Uterus (tissue), 4 donors: ENCODE measurements around the gene PTPRN2. TPM values are rescaled to one million over a fixed set of nuclear protein-coding genes. Genes with fewer than 3 reads are reported as not detected.
A peak's percentile ranks its signal among the peaks of the same experiment; 100 is the strongest.
"Not testable (repeated sequence)": the region's sequence is repeated elsewhere in the genome, so short reads cannot be mapped to it uniquely, and the experiment has no call there.

Source experiments
- DNase-seq, 2 donors: peaks; one replicate each; pipeline ENCODE4 v3.0.0-alpha.2; 2019 to 2020
- H3K27ac ChIP-seq, 2 donors: fragments of 200-600 bp; sonication (generic); 1 replicate in 1 of 2; 2 replicates in 1 of 2; pipeline ENCODE4 v1.5.1; 2016 to 2018
- H3K27me3 ChIP-seq, 2 donors: fragments of 200-600 bp; sonication (generic); one replicate each; pipeline ENCODE4 v1.5.1; 2018 to 2019; ENCODE audit warnings: control low read depth in 1 of 2
- H3K36me3 ChIP-seq, 2 donors: fragments of 200-600 bp; sonication (generic); one replicate each; pipeline ENCODE4 v1.5.1; 2019; ENCODE audit warnings: control low read depth in 1 of 2
- H3K4me1 ChIP-seq, 2 donors: fragments of 200-600 bp; sonication (generic); one replicate each; pipeline ENCODE4 v1.5.1; 2018 to 2019; ENCODE audit warnings: control low read depth in 1 of 2
- H3K4me3 ChIP-seq, 2 donors: fragments of 200-600 bp; sonication (generic); 1 replicate in 1 of 2; 2 replicates in 1 of 2; pipeline ENCODE4 v1.5.1; 2018 to 2019; ENCODE audit warnings: mild to moderate bottlenecking in 1 of 2
- H3K9me3 ChIP-seq, 2 donors: fragments of 200-600 bp; sonication (generic); one replicate each; pipeline ENCODE4 v1.5.1; 2019; ENCODE audit warnings: control low read depth in 1 of 2
- POLR2A ChIP-seq, 2 donors: fragments of 450-650 bp; IDR thresholded peaks; one replicate each; pipeline ENCODE4 v1.6.1; 2016; ENCODE audit warnings: antibody characterized with exemption in 2 of 2, mild to moderate bottlenecking in 1 of 2, moderate library complexity in 1 of 2
- intact Hi-C: fragments of 100-400 bp; cut with DNase I; formaldehyde crosslinking; loops from one replicate; pipeline ENCODE4 v1.15.1; 2023; ENCODE audit warnings: low total_unique reads
- total RNA-seq, 4 donors: library from RNA; depleted of rRNA in 3 of 4; stranded (reverse); fragments of >200 nt in 3 of 4; gene quantifications; one replicate each; pipeline versions ENCODE4 v1.1.0 to v1.2.4, GENCODE V29; 2014 to 2023
- TF ChIP-seq, protein P1 (sequence below), 4 experiments: fragments of 200-600 bp in 2 of 4; fragments of 450-650 bp in 2 of 4; sonication (generic) in 2 of 4; IDR thresholded peaks; one replicate each; pipeline ENCODE4 v1.5.1; 2016 to 2019; ENCODE audit warnings: antibody characterized with exemption in 4 of 4, mild to moderate bottlenecking in 2 of 4, moderate library complexity in 1 of 4
- donor health status: DM: yes; HTN: yes; CAD: no.

Gene PTPRN2
- total RNA-seq, 4 donors from 2014 or later = 1.2 to 5.2 (median 2.3) TPM

DNA sequence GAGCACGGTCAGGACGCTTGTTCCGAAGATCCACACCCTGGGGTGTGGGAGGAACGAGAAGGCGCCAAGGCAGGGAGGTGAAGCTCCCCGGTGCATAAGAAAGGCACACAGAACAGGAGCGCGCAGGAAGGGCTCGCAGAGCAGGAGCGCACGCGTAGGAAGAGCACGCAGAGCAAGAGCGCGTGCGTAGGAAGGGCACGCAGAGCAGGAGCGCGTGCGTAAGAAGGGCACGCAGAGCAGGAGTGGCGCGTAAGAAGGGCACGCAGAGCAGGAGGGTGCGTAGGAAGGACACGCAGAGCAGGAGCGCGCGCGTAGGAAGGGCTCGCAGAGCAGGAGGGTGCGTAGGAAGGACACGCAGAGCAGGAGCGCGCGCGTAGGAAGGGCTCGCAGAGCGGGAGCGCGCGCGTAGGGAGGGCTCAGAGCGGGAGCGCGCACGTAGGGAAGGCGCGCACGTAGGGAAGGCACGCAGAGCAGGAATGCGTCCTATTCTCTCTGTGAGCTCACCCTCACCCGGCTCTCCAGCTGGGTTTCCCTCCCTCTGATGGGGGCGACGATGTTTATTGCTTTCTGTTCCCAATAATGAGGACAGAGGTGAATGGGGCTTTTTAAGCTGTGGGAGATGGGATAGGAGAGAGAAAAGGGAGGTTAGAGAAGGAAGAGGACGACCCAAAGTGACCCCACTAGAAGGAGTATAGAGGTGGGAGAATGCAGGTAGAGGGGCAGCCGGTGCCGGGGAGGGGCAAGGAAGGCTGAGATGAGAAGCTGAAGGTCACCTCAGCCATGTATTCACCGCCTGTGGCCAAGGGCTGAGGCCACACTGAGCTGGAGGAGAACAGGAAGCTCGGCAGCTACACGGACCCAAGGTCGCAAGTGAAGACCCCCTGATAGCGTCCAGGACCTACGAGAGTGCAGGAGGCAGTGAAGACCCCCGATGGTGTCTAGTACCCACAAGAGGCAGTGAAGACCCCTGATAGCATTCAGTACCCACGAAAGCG is 423.2 kb downstream of the PTPRN2 start:
- Histone ChIP-seq H3K4me3 (no peak overlapping the region), H3K9me3 (no peaks in the 10 kb centered on the region), H3K36me3 (no peaks in the 10 kb centered on the region), H3K27me3 (no peaks in the 10 kb centered on the region), H3K27ac (no peak overlapping the region), H3K4me1 (no peaks in the 10 kb centered on the region)
- intact Hi-C loops = no loop called here
- TF ChIP-seq POLR2A (IDR thresholded peaks at IDR 0.05) = no peak
- TF ChIP-seq, protein P1, sequence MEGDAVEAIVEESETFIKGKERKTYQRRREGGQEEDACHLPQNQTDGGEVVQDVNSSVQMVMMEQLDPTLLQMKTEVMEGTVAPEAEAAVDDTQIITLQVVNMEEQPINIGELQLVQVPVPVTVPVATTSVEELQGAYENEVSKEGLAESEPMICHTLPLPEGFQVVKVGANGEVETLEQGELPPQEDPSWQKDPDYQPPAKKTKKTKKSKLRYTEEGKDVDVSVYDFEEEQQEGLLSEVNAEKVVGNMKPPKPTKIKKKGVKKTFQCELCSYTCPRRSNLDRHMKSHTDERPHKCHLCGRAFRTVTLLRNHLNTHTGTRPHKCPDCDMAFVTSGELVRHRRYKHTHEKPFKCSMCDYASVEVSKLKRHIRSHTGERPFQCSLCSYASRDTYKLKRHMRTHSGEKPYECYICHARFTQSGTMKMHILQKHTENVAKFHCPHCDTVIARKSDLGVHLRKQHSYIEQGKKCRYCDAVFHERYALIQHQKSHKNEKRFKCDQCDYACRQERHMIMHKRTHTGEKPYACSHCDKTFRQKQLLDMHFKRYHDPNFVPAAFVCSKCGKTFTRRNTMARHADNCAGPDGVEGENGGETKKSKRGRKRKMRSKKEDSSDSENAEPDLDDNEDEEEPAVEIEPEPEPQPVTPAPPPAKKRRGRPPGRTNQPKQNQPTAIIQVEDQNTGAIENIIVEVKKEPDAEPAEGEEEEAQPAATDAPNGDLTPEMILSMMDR (IDR thresholded peaks at IDR 0.05) = no peak
- DNase-seq = no peak

DNA sequence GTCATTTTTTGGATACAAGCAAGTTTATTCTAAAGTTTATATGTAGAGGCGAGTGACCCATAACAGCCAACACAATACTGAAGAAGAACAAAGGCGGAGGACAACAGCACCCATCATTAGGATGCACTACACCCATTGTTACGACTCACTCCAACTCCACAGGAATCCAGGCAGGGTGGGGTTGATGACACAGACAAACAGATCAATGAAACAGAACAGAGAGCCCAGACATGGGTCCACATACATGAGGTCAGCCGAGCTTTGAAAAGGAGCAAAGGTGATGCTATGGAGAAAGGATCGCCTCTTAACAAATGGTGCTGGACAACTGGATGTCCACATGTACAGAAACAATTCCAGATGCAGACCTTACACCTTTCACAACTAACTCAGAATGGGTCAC is 426.4 kb downstream of the PTPRN2 start:
- DNase-seq = no peak
- H3K4me1 ChIP-seq = no peaks in the 10 kb centered on the region
- intact Hi-C loops = no loop called here
- H3K36me3 ChIP-seq = no peaks in the 10 kb centered on the region
- H3K27me3 ChIP-seq = no peaks in the 10 kb centered on the region
- TF ChIP-seq, protein P1 (IDR thresholded peaks at IDR 0.05) = no peak
- TF ChIP-seq POLR2A (IDR thresholded peaks at IDR 0.05) = no peak
- H3K4me3 ChIP-seq = no peak overlapping the region
- H3K27ac ChIP-seq = no peak overlapping the region
- no peaks in the 10 kb centered on the region for H3K9me3 ChIP-seq

DNA sequence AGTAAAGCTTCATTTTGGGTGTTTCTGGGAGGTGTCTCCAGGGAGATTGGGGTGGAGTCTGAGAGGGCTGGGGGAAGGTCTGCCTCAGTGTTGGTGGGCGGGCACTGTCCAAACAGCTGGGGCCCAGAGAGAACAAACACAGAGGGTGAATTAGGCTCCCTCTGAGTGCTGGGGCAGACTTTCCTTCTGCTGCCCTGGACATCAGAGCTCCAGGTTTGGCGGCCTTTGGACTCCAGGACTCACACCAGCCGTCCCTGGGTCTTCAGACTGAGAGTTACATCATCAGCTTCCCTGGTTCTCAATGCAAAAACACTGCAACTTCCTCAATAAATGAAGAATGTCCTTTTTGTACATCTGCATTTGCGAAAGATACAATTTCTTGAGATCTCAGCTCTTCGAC is 427.4 kb downstream of the PTPRN2 start:
- Histone ChIP-seq H3K36me3 (no peaks in the 10 kb centered on the region), H3K4me3 (no peak overlapping the region), H3K27me3 (no peaks in the 10 kb centered on the region), H3K27ac (no peak overlapping the region), H3K4me1 (no peaks in the 10 kb centered on the region), H3K9me3 (no peaks in the 10 kb centered on the region)
- TF ChIP-seq POLR2A (IDR thresholded peaks at IDR 0.05) = no peak
- TF ChIP-seq, protein P1 (IDR thresholded peaks at IDR 0.05) = no peak
- DNase-seq = no peak
- intact Hi-C loops = no loop called here

DNA sequence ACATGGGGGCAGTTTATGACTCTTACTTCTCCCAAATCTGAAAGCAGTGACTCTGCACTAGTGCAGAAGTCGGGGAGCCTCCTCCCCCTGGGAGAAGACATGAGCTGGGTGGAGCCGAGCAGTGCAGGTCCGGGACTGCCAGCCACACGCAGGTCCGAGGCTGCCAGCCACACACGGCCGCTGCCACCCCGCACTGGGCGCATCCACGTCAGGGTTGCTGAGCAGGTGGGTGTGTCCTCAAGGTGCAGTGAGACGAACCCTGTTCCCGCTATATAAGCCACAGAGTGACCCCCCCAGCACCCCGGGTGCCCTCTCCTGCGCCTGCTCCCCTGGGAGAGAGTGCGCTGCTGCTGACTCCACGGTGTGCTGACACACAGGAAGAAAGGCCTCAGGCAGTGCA is 430.2 kb downstream of the PTPRN2 start:
- intact Hi-C loops = no loop called here
- H3K36me3 ChIP-seq = no peaks in the 10 kb centered on the region
- H3K9me3 ChIP-seq = no peaks in the 10 kb centered on the region
- TF ChIP-seq, protein P1 (IDR thresholded peaks at IDR 0.05) = no peak
- no peak for TF ChIP-seq POLR2A (IDR thresholded peaks at IDR 0.05)
- DNase-seq = no peak
- no peaks in the 10 kb centered on the region for H3K27me3 ChIP-seq
- no peaks in the 10 kb centered on the region for H3K4me1 ChIP-seq
- no peak overlapping the region for H3K4me3 ChIP-seq
- H3K27ac ChIP-seq = no peak overlapping the region

DNA sequence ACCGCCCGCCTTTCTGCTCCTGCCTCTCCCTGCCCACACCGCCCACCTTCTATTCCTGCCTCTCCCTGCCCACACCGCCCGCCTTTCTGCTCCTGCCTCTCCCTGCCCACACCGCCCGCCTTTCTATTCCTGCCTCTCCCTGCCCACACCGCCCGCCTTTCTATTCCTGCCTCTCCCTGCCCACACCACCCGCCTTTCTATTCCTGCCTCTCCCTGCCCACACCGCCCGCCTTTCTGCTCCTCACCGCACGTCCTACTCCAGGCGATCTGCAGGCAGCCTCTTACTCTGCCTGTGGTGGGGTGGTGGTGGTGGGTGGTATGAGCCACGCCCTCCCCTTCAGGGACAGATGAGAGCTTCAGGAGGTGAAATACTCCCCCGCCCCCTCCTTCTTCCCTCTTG is 436.4 kb downstream of the PTPRN2 start:
- H3K9me3 ChIP-seq, H3K27me3 ChIP-seq, H3K36me3 ChIP-seq, H3K4me1 ChIP-seq, H3K4me3 ChIP-seq, intact Hi-C loops, H3K27ac ChIP-seq: not testable (repeated sequence)
- peak; percentile 24 to 25 for DNase-seq
